ES-I3 (cell line): Measurements from ENCODE around the gene GTF2H1.
"Not testable (repeated sequence)": the region's sequence is repeated elsewhere in the genome, so short reads cannot be mapped to it uniquely, and the experiment has no call there.

Experiments
- H3K36me3 ChIP-seq: 2 replicates; pipeline ENCODE4 v1.6.1; 2013; ENCODE audit warnings: mild to moderate bottlenecking, low read length, control low read depth, moderate library complexity; ENCODE audit not compliant: insufficient read depth
- H3K4me1 ChIP-seq: 2 replicates; pipeline ENCODE4 v1.6.1; 2013; ENCODE audit warnings: mild to moderate bottlenecking, control low read depth, low read length; ENCODE audit not compliant: insufficient read depth
- H3K9ac ChIP-seq: 2 replicates; pipeline ENCODE4 v1.6.1; 2013; ENCODE audit warnings: low read depth, mild to moderate bottlenecking, low read length, moderate library complexity
- H3K9me3 ChIP-seq: 2 replicates; pipeline ENCODE4 v1.6.1; 2013; ENCODE audit warnings: mild to moderate bottlenecking, low read length, moderate library complexity; ENCODE audit not compliant: control insufficient read depth, insufficient read depth

GTF2H1 gene

DNA sequence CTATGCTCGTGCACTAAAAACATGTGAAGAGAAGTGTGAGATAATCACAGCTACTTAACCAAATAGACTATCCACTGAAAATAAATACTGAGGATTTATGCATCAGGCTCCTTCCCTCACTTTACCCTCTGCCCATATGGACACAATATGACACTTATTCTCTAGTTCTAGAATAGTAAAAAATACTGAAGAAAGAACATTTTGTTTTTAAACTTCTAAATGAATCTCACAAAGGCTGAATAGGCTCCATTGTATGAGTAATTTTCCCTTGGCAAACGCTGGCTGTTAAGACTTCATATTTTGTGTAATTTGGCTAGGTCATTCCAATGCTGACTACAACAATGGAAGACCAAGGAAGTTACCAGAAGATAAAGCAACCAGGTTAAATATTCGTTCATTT lies 10.4 kb upstream of the GTF2H1 start:
- H3K4me1 ChIP-seq, result no peaks in the 10 kb centered on the region; the same call in 1 of the 2 replicates
- H3K36me3 ChIP-seq, result peaks cover 17% of the 10 kb centered on the region
- H3K9me3 ChIP-seq, result no peaks in the 10 kb centered on the region
- H3K9ac ChIP-seq, result no peak overlapping the region

DNA sequence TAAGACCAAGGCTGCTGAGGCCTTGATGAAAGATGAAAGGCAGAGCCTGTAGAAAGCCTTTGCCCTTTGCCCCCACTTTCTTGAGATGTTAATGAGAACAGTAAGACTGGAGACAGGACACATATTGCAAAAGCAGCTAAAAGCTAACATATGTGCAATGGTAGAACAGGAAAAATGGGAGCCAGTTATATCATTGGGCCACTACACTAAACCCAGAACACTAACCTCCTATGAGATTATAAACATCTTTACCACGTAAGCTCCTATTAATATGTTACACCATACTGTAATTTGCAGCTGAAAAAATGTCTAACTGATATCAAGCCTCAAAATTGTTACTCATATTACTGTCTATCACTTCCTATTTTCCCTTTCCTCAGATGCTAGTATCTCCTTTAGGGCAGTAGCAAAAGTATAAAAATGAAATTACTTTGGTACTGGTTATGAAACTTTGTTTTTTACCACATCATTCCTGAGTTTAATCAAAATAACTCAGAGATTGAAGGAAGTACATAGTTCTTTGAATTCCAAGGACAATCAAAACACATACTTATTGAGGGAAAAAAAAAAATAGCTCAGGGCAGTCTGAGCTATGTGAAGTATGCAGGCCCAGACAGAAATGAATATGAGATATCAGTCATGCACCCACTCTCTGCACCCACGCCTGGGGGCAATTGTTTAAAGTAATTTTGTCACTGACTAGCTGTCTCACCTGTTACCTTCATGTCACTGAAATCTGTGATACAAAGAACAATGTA lies 9.5 kb upstream of the GTF2H1 start:
- Histone ChIP-seq H3K4me1 (no peaks in the 10 kb centered on the region; the same call in 1 of the 2 replicates), H3K9me3 (no peaks in the 10 kb centered on the region), H3K36me3 (peaks cover 16% of the 10 kb centered on the region), H3K9ac (no peak overlapping the region)

DNA sequence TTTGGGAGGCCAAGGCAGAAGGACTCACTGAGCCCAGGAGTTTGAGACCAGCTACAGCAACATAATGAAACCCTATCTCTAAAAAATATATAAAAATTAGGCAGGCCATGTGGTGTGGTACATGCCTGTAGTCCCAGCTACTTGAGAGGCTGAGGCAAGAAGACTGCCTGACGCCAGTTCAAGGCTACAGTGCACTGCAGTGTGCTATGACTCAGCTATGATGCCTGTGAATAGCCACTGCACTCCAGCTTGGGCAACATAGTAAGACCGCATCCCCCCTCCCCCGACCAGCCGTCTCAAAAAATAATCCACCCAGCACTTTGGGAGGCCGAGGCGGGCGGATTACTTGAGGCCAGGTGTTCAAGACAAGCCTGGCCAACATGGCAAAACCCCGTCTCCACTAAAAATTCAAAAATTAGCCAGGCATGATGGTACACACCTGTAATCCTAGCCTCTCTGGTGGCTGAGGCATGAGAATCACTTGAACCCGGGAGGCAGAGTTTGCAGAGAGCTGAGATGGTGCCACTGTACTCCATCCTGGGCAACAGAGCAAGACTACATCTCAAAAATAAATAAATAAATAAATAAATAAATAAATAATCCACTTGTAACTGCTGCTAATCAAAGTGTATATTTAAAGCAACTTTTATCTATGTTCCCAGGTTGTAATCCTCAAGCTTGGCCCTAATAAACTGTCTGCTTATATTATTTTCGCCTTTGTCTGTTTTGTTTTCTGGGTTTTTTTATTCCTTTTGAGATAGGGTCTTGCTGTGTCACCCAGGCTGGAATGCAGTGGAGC lies 8.2 kb upstream of the GTF2H1 start:
- H3K9ac ChIP-seq, result no peak overlapping the region
- H3K4me1 ChIP-seq, result no peaks in the 10 kb centered on the region; the same call in 1 of the 2 replicates

DNA sequence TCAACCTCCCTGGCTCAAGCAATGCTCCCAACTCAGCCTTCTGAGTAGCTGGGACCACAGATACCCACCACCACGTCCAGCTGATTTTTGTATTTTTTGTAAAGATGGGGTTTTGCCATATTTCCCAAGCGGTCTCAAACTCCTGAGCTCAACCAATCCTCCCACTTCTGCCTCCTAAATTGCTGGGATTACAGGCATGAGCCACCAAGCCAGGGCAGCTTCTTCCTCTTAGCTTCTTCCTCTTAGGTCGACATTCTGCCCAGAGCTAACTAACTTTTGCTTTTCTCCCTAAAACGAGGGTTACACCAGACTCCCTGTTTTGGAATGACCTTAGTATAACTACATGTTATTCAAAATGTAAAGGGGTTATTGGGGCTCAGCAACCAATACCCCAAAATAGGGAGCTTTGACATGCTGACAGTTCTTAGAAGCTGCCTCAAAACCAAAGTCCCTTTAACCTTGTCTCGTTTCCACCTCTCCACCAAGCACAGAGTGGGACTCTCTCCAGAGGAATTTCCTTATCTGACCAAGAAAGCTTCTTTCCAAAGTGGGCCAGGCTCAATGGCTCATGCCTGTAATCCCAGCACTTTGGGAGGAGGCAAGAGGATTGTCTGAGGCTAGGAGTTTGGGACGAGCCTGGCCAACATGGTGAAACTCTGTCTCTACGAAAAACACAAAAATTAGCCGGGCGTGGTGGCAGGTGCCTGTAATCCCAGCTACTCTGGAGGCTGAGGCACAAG lies 7.4 kb upstream of the GTF2H1 start:
- no peaks in the 10 kb centered on the region; the same call in 1 of the 2 replicates for H3K4me1 ChIP-seq
- no peaks in the 10 kb centered on the region for H3K9me3 ChIP-seq
- H3K9ac ChIP-seq, result no peak overlapping the region
- H3K36me3 ChIP-seq, result peaks cover 4% of the 10 kb centered on the region; the same call in 1 of the 2 replicates

More for the DNA sequence above, 8.2 kb upstream of the GTF2H1 start:
- Histone ChIP-seq H3K9me3 (no peaks in the 10 kb centered on the region), H3K36me3 (peaks cover 6% of the 10 kb centered on the region; the same call in 1 of the 2 replicates)

DNA sequence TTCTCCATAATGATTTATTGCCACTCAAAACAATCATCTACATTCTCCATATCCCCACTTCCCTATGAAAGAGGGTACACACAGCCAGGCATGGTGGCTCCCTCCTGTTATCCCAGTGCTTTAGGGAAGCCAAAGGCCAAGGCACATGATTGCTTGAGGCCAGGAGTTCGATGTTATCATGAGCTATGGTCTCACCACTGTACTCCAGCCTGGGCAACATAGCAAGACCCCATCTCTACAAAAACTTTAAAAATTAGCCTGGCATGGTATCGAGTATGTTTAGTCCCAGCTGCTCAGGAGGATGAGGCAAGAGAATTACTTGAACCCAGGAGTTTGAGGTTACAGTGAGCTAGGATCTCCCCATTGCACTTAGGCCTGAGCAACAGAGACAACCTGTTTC lies 6.5 kb upstream of the GTF2H1 start:
- Histone ChIP-seq H3K4me1 (peaks cover 9% of the 10 kb centered on the region; the same call in 1 of the 2 replicates), H3K36me3 (peaks cover 4% of the 10 kb centered on the region; the same call in 1 of the 2 replicates), H3K9me3 (no peaks in the 10 kb centered on the region)

DNA sequence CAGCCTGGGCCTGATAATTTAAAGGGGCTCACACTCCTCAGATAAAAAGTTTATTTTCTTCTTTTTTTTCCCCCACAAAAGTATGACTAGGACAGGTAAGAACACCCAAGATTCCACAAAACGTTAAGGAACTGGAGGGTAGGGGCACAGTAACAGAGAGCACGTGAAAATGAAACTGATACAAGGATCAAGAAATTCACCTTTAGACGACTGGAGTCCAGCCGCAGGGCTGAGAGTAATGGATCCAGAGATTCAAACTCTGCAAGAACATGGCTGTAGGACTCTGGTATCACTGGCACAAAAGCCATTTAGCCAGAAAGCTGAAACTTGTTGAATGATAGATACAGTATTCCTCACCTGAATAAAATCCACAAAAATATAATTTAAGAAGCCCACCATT lies 4.8 kb upstream of the GTF2H1 start:
- Histone ChIP-seq H3K36me3 (no peaks in the 10 kb centered on the region), H3K9ac (no peak overlapping the region), H3K9me3 (no peaks in the 10 kb centered on the region), H3K4me1 (peaks cover 9% of the 10 kb centered on the region; the same call in 1 of the 2 replicates)

More for the DNA sequence above, 6.5 kb upstream of the GTF2H1 start:
- H3K9ac ChIP-seq, result no peak overlapping the region

DNA sequence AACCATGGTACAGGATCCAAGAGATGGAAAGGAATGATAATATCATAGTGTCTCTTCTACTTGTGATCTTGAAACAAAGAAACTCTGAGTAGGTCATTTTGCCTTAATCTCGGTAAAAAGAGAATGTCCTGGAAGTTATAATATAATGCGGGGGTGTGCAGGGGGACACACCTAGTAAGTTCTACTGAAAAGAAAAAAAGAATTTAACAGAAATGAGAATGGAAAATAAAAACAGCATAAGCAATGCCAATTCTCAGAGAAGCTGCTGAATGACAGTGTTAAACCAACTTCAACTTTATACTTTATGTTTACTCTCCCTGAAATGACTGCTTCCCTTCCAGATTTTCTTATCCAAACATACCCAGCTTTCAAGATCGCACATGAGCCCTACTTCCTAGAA lies 2.5 kb upstream of the GTF2H1 start:
- no peaks in the 10 kb centered on the region for H3K36me3 ChIP-seq
- H3K9me3 ChIP-seq, result no peaks in the 10 kb centered on the region
- no peak overlapping the region for H3K9ac ChIP-seq
- H3K4me1 ChIP-seq, result peaks cover 22% of the 10 kb centered on the region

DNA sequence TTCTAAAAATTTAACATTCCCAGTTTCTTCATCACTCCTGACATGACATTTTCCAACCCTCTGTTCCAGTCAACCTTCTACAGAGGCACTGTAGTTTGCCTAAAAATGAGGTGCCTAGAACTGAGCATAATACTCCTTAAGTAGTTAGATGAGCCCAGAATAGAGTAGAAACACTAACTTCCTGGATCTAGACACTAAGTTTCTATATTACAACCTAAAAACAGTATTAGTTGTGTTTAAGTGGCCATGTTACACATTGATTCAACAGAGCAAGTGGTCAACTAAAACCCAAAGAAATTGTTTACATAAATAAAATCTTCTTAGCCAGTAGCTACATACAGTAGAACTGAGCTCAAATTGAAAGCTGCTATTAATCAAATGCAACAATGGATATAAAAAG lies 1.8 kb upstream of the GTF2H1 start:
- H3K36me3 ChIP-seq, result no peaks in the 10 kb centered on the region
- peak overlapping the region; percentile 79; the same call in 1 of the 2 replicates for H3K9ac ChIP-seq
- peaks cover 22% of the 10 kb centered on the region for H3K4me1 ChIP-seq
- H3K9me3 ChIP-seq, result no peaks in the 10 kb centered on the region

DNA sequence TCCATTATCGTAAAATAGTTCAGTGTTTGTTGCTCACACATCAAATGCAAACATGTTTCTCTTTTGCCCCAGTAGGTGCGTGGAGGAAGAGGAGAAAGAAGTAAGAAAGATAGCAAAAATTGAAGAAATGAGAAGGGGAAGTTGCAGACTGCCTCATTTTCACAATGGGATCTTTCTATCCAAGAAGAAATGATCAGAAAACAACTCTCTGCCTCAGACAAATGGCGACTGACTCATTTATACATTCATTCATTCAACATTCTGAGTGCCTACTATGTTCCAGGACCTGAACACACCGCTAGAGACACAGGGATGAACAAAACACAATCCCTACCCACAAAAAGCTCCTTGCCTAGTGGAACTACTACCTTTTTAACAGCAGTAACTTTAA lies 794 bp upstream of the GTF2H1 start:
- Histone ChIP-seq H3K36me3 (0 out of 2 replicates have a peak, but pooled peaks cover 3% of the 10 kb centered on the region), H3K9me3 (no peaks in the 10 kb centered on the region), H3K9ac (peak overlapping the region; percentile 79), H3K4me1 (peaks cover 22% of the 10 kb centered on the region)

DNA sequence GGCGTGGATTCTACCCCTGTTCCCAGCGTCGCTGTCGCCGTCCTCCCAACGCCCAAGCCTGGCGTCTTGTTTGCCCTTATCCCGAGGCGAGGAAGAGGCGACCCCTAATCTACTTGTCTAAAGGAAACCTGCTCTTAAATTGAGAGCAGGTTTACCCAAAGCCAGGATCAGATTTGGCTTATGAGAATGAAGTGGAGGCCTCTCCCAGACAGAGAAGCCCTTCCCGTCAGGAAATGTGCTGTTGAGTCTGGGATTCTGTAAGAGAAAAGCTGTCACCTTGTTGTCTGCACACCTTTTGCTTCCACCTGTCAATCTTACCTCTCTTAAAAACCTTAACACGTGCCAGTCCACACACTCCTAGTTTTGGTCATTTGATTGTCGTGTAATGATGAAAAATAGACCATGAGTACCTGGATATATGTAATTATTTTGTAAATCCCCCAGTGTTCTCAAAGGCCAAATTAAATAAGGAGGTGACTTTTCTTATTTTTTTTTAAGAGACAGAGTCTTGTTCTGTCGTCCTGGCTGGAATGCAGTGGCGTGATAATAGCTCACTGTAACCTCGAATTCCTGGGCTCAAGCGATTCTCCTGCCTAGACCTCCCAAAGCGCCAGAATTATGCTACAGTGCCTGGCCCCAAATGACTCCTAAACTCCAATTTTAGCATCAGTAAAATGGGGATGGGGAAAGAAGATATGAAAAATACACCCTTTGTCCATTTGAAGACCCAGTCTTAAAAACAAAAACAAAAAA lies 627 bp downstream of the GTF2H1 start:
- H3K4me1 ChIP-seq, result peaks cover 22% of the 10 kb centered on the region
- H3K9me3 ChIP-seq, result no peaks in the 10 kb centered on the region
- H3K9ac ChIP-seq, result peak overlapping the region; percentile 79

DNA sequence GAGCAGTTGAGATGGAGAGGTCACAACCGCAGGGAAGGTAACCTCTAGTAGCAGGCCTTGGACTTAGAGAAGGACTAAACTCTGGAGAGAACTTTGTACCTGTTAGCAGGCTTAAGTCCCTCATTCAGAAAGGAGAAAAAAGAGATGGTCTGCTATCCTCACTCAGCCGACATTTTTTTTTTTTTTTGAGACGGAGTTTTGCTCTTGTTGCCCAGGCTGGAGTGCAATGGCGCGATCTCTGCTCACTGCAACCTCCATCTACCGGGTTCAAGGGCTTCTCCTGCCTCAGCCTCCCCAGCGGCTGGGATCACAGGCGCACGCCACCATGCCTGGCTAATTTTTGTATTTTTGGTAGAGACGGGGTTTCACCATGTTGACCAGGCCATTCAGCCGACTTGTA lies 1.5 kb downstream of the GTF2H1 start:
- H3K9ac ChIP-seq, H3K36me3 ChIP-seq, H3K9me3 ChIP-seq: not testable (repeated sequence)
- H3K4me1 ChIP-seq, result peaks cover 22% of the 10 kb centered on the region

More for the DNA sequence above, 627 bp downstream of the GTF2H1 start:
- 0 out of 2 replicates have a peak, but pooled peaks cover 5% of the 10 kb centered on the region for H3K36me3 ChIP-seq

DNA sequence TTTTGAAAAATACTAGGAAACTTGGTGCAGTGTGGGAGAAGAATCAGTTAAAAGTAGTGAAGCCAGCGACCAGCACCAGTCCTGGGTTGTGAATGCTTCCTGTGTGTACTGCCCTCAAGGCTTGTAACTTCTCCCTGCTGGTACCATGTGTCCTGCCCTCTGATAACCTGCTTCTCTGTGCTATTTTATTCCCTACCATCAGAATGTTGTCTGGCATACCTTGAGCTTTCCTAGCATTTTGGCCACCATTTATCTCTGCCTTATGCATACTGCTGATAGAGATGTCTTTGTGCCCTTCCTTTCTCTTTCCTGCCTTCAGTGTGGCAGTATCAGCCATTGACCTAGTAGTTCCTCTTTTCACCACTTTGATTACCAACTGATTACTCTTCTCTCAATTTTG lies 2.0 kb downstream of the GTF2H1 start:
- 0 out of 2 replicates have a peak, but pooled peaks cover 5% of the 10 kb centered on the region for H3K36me3 ChIP-seq
- H3K9ac ChIP-seq, result no peak overlapping the region
- H3K4me1 ChIP-seq, result peaks cover 25% of the 10 kb centered on the region
- H3K9me3 ChIP-seq, result no peaks in the 10 kb centered on the region

DNA sequence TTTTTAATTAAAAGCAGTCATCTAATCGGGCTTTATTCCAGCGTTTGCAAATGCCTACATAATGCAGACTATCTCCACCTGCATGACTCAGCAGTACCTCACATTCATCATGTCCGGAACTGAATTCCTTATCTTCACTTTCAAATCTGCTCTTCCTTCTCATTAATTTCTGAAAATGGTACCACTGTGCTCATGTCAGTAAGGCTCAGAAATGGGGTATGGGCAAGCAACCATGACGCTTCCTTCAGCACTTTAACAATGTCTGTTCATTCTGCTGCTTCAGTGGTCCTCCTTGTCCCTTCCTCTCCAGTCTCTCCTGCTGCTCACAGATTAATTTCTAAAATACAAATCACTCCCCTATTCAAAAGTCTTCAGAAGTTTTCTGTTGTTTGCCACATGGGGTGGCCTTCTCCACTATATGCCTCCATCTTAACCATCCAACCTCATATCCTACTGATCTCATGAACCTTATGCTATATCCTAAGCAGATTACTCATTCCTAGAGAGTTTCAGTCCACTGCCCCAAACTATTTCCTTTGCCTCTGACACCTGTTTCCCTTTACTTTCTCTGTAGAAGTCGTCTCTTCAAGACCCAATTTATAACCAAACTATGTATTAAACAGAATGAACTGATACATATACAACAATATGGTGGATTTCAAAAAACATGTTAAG lies 7.0 kb downstream of the GTF2H1 start:
- H3K4me1 ChIP-seq, result peaks cover 18% of the 10 kb centered on the region
- no peak overlapping the region for H3K9ac ChIP-seq
- H3K36me3 ChIP-seq, result peaks cover 12% of the 10 kb centered on the region
- no peaks in the 10 kb centered on the region for H3K9me3 ChIP-seq
